Stimulated activated CD8-positive, alpha-beta memory T cell treated with anti-CD3 and anti-CD28 coated beads, Interleukin-15, amount 100 ng/mL, for 48 hours (primary cell): ENCODE data around the gene ARFRP1.

ENCODE experiments used
- DNase-seq, 2 donors: peaks; one replicate each; pipeline ENCODE4 v3.0.0-alpha.2; 2020; ENCODE audit warnings: low read depth in 2 of 2

The ARFRP1 gene

DNA sequence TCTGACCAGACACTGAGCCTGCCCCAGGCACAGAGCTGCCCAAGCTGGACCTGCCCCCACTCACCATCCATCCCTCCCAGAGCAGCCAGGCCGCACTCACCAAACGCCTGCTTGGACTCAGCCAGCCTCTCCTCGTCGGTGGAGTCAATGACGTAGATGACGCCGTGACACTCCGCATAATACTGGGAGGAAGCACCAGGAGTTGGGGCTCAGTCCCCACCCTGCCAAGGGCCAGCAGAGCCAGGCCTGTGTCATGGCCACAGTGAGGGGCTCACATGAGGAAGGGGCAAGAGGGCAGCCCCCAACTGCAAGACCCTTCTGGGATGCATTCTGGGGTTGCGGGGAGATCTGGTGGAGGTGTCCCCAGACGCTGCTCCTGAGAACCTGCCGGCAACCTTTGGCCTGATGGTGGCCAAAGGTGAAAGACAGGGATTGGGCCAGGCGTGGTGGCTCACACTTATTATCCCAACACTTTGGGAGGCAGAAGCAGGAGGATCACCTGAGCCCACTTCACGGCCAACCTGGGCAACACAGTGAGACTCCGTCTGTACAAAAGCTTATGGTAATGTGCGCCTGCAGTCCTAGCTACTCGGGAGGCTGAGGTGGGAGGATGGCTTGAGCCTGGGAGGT lies 5.6 kb downstream of the ARFRP1 start:
- no peak for DNase-seq

DNA sequence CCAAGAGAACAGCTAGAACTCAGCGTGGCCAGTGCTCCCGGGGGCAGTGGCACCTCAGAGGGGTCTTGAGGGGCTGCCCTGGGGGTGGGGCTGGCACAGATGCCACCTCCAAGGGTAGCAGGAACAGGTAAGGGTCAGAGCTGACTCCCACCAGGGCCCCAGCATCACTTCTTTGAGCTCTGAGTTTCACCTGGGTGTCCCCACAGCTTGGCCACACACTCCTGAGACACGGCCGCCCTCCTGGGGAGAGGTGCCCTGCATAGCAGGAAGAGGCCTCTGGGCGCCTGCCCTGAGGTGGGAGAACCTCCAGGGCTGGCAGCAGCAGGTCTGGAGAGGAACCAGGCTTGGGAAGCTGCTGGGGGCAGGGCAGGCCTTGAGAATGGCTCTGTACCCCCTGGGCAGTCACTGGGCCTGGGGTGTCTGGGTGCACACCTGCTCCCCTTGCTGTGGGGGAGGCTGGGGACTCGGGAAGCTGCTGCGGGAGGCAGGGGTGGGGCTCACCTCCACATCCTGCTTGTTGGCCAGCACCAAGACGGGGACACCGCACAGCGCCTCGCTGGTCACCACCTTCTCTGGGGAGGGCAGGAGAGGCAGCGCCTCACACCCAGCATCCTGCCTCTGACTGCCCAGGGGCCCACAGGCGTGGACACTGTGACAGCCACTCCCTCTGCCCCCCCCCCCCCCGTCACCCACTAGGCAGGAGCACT lies 6.3 kb downstream of the ARFRP1 start:
- no peak for DNase-seq

DNA sequence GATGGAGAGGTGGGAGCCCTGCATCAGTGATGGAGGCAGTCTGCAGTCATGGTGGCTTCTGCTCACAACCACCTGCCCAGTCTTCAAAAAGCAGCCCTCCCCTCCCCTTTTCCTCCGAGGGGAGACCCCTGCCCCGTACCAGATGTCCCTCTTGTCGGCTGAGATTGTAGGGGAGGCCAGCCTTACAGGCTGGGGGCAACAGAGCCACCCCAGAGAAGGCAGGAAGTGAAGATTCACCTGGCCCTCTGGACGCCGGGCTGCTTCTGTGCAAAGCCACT lies 6.8 kb downstream of the ARFRP1 start:
- no peak for DNase-seq

DNA sequence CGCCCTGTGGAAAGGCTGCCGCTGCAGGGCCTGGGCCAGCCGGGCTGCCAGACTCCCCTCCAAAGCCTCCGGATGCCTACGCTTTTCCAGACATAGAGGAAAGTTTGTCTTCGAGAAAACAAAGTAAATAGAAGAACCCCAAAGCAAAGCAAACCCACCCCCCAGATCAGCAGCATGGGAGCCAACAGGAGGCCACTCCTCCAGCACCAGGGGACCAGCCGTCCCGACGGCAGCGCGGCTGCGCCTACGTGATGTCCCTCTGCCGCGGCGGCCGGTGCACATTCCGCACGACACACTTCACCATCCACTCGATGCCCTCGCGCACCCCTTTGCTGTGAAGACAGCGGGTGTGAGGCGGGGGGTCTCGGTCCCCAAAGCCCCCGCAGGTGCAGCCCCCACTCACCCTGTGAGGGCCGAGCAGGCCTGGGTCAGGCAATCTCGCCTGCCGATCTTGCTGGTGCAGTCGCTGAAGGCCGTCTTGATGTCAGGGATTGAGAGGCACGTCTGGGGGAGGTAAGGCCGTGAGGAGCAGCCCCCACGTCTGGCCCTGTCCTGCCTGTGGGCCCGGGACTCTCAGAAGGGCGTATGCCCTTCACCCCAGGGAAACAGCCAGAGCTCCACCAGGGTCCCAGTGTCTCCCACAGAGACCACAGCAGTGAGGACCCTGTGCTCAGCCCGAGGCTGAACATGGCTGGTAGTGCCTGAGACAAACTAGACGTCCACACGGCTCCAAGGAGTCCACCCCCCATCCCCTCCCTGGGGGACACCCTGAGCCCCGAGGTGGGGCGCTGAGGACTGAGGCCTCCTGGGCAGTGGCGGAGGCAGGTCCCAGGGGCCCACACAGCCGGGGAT lies 7.4 kb downstream of the ARFRP1 start:
- DNase-seq = no peak

DNA sequence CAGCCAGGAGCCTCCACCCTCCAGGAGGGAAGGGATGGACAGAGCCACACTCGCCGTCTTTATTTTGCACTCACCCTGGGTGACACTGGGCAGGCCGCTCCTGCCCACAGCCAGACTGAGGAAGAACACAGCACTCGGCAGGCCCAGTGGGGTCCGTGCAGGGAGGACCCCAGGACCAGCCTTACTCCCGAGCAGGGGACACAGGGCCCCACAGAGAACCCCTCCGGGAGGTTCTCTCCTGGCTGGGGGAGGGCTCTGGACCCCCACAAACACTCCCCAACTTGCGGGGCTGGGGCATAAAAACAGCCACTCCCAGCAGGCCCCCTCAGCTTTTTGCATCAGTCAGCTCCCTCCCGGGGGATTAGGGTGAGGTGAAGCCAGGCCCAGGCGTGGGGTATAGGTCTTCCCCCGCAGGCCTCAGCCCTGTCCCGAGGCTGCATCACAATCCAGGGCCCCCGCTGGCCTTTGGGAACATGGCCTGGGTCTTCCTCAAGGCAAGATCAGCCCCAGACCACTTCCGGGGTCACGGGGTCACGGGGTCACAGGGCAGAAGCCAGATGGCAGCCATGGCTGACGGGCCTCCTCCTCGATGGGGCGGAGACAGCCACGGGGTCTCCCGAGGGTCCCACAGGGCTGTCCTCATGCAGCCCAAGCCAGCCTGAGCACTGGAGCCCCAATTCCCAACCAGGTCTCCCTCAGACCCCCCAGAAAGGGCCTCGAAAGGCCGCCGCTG lies 8.1 kb downstream of the ARFRP1 start:
- DNase-seq = no peak

DNA sequence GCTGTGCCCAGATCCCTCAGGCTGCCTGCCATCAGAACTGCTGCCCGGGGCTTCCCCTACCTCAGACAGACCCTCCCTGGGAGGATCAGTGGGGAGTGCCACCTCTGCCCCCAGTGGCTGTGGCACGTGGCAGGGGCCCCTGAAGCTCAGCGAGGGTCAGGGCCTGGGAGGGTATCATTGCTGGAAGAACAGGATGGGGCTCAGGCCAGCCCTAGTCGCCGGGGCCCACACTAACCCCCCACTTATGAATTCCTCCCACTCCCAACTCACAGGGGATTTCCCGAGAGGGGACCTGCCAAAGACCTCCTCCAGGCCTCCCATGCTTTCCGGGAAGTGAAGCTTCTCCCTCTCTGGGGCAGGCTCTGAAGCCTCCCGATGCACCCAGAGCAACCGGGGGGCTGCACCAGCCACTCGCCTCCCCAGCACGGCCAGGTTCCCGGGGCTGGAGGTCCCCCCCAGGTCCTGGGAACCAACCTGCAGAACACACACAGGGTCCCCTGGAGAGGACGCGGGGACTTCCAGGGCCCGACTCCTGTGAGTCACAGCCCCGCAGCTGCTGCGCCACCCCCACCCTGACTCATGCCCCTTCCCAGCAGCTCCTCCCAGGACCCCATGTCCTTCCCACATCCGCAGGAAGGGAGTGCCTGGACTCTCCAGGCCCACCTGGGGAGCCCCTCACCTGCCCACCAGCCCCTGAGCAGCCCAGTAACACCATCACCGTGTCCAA lies 8.9 kb downstream of the ARFRP1 start:
- peak; percentile 50 to 53 for DNase-seq

DNA sequence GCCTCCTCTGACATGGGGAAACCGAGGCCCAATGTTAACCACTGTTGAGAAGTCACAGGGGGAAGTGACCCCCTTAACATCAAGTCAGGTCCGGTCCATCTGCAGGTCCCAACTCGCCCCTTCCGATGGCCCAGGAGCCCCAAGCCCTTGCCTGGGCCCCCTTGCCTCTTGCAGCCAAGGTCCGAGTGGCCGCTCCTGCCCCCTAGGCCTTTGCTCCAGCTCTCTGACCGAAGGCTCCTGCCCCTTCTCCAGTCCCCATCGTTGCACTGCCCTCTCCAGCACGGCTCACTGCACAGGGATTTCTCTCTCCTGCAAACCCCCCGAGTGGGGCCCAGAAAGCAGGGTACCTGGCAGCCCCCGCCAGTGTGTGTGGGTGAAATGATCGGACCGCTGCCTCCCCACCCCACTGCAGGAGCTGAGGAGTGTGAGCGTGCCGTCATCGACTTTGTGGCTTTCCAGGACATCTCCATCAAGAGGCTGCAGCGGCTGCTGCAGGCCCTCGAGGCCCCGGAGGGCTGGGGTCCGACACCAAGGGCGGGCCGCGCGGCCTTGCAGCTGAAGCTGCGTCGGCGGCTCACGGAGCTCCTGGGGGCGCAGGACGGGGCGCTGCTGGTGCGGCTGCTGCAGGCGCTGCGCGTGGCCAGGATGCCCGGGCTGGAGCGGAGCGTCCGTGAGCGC lies 9.8 kb downstream of the ARFRP1 start:
- no peak for DNase-seq

GRCh38 chr20:63697357-63697867 lies 10.4 kb downstream of the ARFRP1 start:
- DNase-seq = no peak

GRCh38 chr20:63696628-63697356 lies 11.0 kb downstream of the ARFRP1 start, which contains the start of gene TNFRSF6B:
TSS of gene TNFRSF6B (plus strand) at chr20:63696652. CDS start at chr20:63696768, 116 bp downstream.
- no peak for DNase-seq

GRCh38 chr20:63696306-63696627 lies 11.5 kb downstream of the ARFRP1 start:
- DNase-seq = no peak

- DNase-seq = no peak
Measured at GRCh38 chr20:63695424-63696305, 12.1 kb downstream of the ARFRP1 start.

GRCh38 chr20:63694584-63695423 lies 13.0 kb downstream of the ARFRP1 start:
- no peak for DNase-seq

- no peak for DNase-seq
Measured at GRCh38 chr20:63693733-63694583, 13.8 kb downstream of the ARFRP1 start.

GRCh38 chr20:63693083-63693732 lies 14.6 kb downstream of the ARFRP1 start:
- DNase-seq = no peak

DNA sequence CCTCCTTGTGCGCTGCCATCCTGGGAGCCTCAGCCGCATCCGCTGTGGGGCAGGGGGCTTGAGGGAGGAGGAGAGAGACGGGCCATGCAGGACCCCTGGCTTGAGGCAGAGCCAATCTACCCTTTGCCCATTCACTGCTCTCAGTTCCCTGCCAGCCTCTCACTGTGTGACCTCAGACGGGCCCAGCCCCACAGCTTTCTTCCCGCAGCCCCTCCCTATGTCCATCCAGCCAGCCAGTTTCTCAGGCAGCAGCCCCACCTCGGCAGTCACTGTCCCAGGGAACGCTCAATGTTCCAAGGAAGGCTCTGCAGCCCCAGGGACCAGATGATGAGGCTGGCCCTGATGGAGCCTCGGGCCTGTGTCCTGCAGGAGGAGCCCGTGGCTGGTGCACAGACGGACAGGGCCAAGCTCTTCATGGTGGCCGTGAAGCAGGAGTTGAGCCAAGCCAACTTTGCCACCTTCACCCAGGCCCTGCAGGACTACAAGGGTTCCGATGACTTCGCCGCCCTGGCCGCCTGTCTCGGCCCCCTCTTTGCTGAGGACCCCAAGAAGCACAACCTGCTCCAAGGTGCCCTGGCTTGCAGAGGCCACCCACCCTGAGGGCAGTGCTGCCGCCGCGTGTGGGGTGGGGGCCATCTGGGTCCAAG lies 15.2 kb downstream of the ARFRP1 start:
- DNase-seq = no peak
